ENCODE results near the gene LTBP4.
"Not testable (repeated sequence)": the region's sequence is repeated elsewhere in the genome, so short reads cannot be mapped to it uniquely, and the experiment has no call there.

LTBP4 gene

GRCh38 chr19:40585982-40586422, 15.2 kb upstream of the LTBP4 start:
- Histone ChIP-seq H3K4me3 (ENCODE audit: insufficient read depth, low read depth, low read length, poor library complexity, severe bottlenecking) (no peak overlapping the region), H3K27ac (ENCODE audit: insufficient read depth, low read length, poor library complexity, severe bottlenecking) (no peak overlapping the region), H3K36me3 (ENCODE audit: control insufficient read depth, insufficient read depth, low read length) (peaks cover 56% of the 10 kb centered on the region), H3K9me3 (ENCODE audit: control insufficient read depth, low read length) (no peaks in the 10 kb centered on the region), H3K27me3 (replicated peaks; ENCODE audit: control insufficient read depth, insufficient read depth, low read length, poor library complexity, severe bottlenecking) (no peaks in the 10 kb centered on the region), H3K4me1 (ENCODE audit: control insufficient read depth, insufficient read depth, low read length, poor library complexity, severe bottlenecking) (no peaks in the 10 kb centered on the region)
- no peak for DNase-seq

- Histone ChIP-seq H3K4me3 (ENCODE audit: insufficient read depth, low read depth, low read length, poor library complexity, severe bottlenecking) (no peak overlapping the region), H3K27ac (ENCODE audit: insufficient read depth, low read length, poor library complexity, severe bottlenecking) (no peak overlapping the region), H3K4me1 (ENCODE audit: control insufficient read depth, insufficient read depth, low read length, poor library complexity, severe bottlenecking) (no peaks in the 10 kb centered on the region), H3K9me3 (ENCODE audit: control insufficient read depth, low read length) (no peaks in the 10 kb centered on the region), H3K27me3 (replicated peaks; ENCODE audit: control insufficient read depth, insufficient read depth, low read length, poor library complexity, severe bottlenecking) (no peaks in the 10 kb centered on the region), H3K36me3 (ENCODE audit: control insufficient read depth, insufficient read depth, low read length) (peaks cover 50% of the 10 kb centered on the region)
- no peak for DNase-seq
Measured at GRCh38 chr19:40586611-40587010, 14.6 kb upstream of the LTBP4 start.

GRCh38 chr19:40588110-40588854, 12.9 kb upstream of the LTBP4 start:
- Histone ChIP-seq H3K36me3 (ENCODE audit: control insufficient read depth, insufficient read depth, low read length) (peaks cover 33% of the 10 kb centered on the region), H3K4me3 (ENCODE audit: insufficient read depth, low read depth, low read length, poor library complexity, severe bottlenecking) (no peak overlapping the region), H3K27me3 (replicated peaks; ENCODE audit: control insufficient read depth, insufficient read depth, low read length, poor library complexity, severe bottlenecking) (no peaks in the 10 kb centered on the region), H3K4me1 (ENCODE audit: control insufficient read depth, insufficient read depth, low read length, poor library complexity, severe bottlenecking) (no peaks in the 10 kb centered on the region), H3K9me3 (ENCODE audit: control insufficient read depth, low read length) (no peaks in the 10 kb centered on the region), H3K27ac (ENCODE audit: insufficient read depth, low read length, poor library complexity, severe bottlenecking) (no peak overlapping the region)
- DNase-seq = no peak

GRCh38 chr19:40588926-40589569, 12.1 kb upstream of the LTBP4 start:
- Histone ChIP-seq H3K27me3 (replicated peaks; ENCODE audit: control insufficient read depth, insufficient read depth, low read length, poor library complexity, severe bottlenecking) (no peaks in the 10 kb centered on the region), H3K4me1 (ENCODE audit: control insufficient read depth, insufficient read depth, low read length, poor library complexity, severe bottlenecking) (no peaks in the 10 kb centered on the region), H3K4me3 (ENCODE audit: insufficient read depth, low read depth, low read length, poor library complexity, severe bottlenecking) (no peak overlapping the region), H3K27ac (ENCODE audit: insufficient read depth, low read length, poor library complexity, severe bottlenecking) (no peak overlapping the region), H3K36me3 (ENCODE audit: control insufficient read depth, insufficient read depth, low read length) (peaks cover 32% of the 10 kb centered on the region), H3K9me3 (ENCODE audit: control insufficient read depth, low read length) (no peaks in the 10 kb centered on the region)
- DNase-seq = no peak

- Histone ChIP-seq H3K27ac (ENCODE audit: insufficient read depth, low read length, poor library complexity, severe bottlenecking) (no peak overlapping the region), H3K9me3 (ENCODE audit: control insufficient read depth, low read length) (no peaks in the 10 kb centered on the region), H3K4me3 (ENCODE audit: insufficient read depth, low read depth, low read length, poor library complexity, severe bottlenecking) (no peak overlapping the region), H3K36me3 (ENCODE audit: control insufficient read depth, insufficient read depth, low read length) (peaks cover 32% of the 10 kb centered on the region), H3K4me1 (ENCODE audit: control insufficient read depth, insufficient read depth, low read length, poor library complexity, severe bottlenecking) (peaks cover 6% of the 10 kb centered on the region), H3K27me3 (replicated peaks; ENCODE audit: control insufficient read depth, insufficient read depth, low read length, poor library complexity, severe bottlenecking) (no peaks in the 10 kb centered on the region)
- DNase-seq = no peak
Measured at GRCh38 chr19:40589591-40590429, 11.4 kb upstream of the LTBP4 start.

- DNase-seq = no peak
- Histone ChIP-seq H3K27me3 (replicated peaks; ENCODE audit: control insufficient read depth, insufficient read depth, low read length, poor library complexity, severe bottlenecking) (no peaks in the 10 kb centered on the region), H3K9me3 (ENCODE audit: control insufficient read depth, low read length) (no peaks in the 10 kb centered on the region), H3K4me3 (ENCODE audit: insufficient read depth, low read depth, low read length, poor library complexity, severe bottlenecking) (no peak overlapping the region), H3K36me3 (ENCODE audit: control insufficient read depth, insufficient read depth, low read length) (peaks cover 32% of the 10 kb centered on the region), H3K4me1 (ENCODE audit: control insufficient read depth, insufficient read depth, low read length, poor library complexity, severe bottlenecking) (peaks cover 6% of the 10 kb centered on the region), H3K27ac (ENCODE audit: insufficient read depth, low read length, poor library complexity, severe bottlenecking) (no peak overlapping the region)
Measured at GRCh38 chr19:40590464-40591265, 10.5 kb upstream of the LTBP4 start.

- not testable (repeated sequence) for H3K27ac ChIP-seq (ENCODE audit: insufficient read depth, low read length, poor library complexity, severe bottlenecking); H3K27me3 ChIP-seq (replicated peaks; ENCODE audit: control insufficient read depth, insufficient read depth, low read length, poor library complexity, severe bottlenecking); H3K4me3 ChIP-seq (ENCODE audit: insufficient read depth, low read depth, low read length, poor library complexity, severe bottlenecking); H3K9me3 ChIP-seq (ENCODE audit: control insufficient read depth, low read length); DNase-seq; H3K4me1 ChIP-seq (ENCODE audit: control insufficient read depth, insufficient read depth, low read length, poor library complexity, severe bottlenecking)
- H3K36me3 ChIP-seq (ENCODE audit: control insufficient read depth, insufficient read depth, low read length) = peaks cover 21% of the 10 kb centered on the region
Measured at GRCh38 chr19:40591724-40592123, 9.4 kb upstream of the LTBP4 start.

GRCh38 chr19:40592170-40592569, 9.0 kb upstream of the LTBP4 start:
- Histone ChIP-seq H3K9me3 (ENCODE audit: control insufficient read depth, low read length) (no peaks in the 10 kb centered on the region), H3K4me3 (ENCODE audit: insufficient read depth, low read depth, low read length, poor library complexity, severe bottlenecking) (no peak overlapping the region), H3K27me3 (replicated peaks; ENCODE audit: control insufficient read depth, insufficient read depth, low read length, poor library complexity, severe bottlenecking) (peaks cover 1% of the 10 kb centered on the region), H3K27ac (ENCODE audit: insufficient read depth, low read length, poor library complexity, severe bottlenecking) (no peak overlapping the region), H3K4me1 (ENCODE audit: control insufficient read depth, insufficient read depth, low read length, poor library complexity, severe bottlenecking) (peaks cover 6% of the 10 kb centered on the region), H3K36me3 (ENCODE audit: control insufficient read depth, insufficient read depth, low read length) (peaks cover 17% of the 10 kb centered on the region)
- DNase-seq = no peak

GRCh38 chr19:40594255-40594654, 6.9 kb upstream of the LTBP4 start:
- no peak overlapping the region for H3K4me3 ChIP-seq (ENCODE audit: insufficient read depth, low read depth, low read length, poor library complexity, severe bottlenecking)
- H3K27ac ChIP-seq (ENCODE audit: insufficient read depth, low read length, poor library complexity, severe bottlenecking) = no peak overlapping the region
- peaks cover 17% of the 10 kb centered on the region for H3K27me3 ChIP-seq (replicated peaks; ENCODE audit: control insufficient read depth, insufficient read depth, low read length, poor library complexity, severe bottlenecking)
- H3K36me3 ChIP-seq (ENCODE audit: control insufficient read depth, insufficient read depth, low read length) = no peaks in the 10 kb centered on the region
- H3K4me1 ChIP-seq (ENCODE audit: control insufficient read depth, insufficient read depth, low read length, poor library complexity, severe bottlenecking) = peaks cover 19% of the 10 kb centered on the region
- DNase-seq = no peak
- H3K9me3 ChIP-seq (ENCODE audit: control insufficient read depth, low read length) = no peaks in the 10 kb centered on the region
